ENCODE measurements around the gene KSR1.
"Not testable (repeated sequence)": the region's sequence is repeated elsewhere in the genome, so short reads cannot be mapped to it uniquely, and the experiment has no call there.

Gene KSR1

DNA sequence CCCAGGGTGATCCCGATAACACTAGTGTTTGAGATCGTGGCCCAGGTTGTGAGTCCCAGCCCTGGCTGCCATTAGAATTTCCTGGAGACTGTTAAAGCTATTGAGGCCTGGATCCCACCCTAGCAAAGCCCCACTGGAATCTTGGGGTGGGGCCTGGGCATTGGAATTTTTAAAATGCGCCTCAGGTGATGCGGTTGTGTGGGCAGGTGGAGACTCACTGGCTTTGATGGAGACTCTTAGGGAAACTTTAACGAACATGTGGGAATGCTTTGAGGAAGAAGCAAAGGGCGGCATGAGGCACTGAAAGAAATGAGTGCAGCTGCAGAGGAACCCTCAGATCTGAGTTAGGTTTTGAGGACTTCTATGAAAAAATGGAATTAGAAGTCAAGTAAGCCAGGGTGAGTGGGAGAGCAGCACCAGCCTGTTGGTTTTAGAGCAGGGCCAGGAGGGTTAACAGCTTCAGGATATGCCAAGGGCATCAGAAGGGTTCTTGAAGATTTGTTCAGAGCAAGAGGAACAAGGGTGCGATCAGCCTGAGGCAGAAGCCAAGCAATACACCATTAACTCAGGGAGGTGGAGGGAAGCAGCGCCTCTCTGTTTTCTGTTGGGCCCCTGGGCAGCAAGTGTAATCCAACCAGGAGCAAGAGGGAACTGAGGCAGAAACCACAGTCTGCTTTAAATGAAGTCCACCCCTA is 42.5 kb downstream of the KSR1 start:
- TF ChIP-seq, protein P1, sequence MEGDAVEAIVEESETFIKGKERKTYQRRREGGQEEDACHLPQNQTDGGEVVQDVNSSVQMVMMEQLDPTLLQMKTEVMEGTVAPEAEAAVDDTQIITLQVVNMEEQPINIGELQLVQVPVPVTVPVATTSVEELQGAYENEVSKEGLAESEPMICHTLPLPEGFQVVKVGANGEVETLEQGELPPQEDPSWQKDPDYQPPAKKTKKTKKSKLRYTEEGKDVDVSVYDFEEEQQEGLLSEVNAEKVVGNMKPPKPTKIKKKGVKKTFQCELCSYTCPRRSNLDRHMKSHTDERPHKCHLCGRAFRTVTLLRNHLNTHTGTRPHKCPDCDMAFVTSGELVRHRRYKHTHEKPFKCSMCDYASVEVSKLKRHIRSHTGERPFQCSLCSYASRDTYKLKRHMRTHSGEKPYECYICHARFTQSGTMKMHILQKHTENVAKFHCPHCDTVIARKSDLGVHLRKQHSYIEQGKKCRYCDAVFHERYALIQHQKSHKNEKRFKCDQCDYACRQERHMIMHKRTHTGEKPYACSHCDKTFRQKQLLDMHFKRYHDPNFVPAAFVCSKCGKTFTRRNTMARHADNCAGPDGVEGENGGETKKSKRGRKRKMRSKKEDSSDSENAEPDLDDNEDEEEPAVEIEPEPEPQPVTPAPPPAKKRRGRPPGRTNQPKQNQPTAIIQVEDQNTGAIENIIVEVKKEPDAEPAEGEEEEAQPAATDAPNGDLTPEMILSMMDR (IDR thresholded peaks at IDR 0.05): no peak
- no peaks in the 10 kb centered on the region for H3K9me3 ChIP-seq
- H3K4me1 ChIP-seq (ENCODE audit: control insufficient read depth in 1 of 2, insufficient read depth in 1 of 2, low read depth in 1 of 2, low read length in 1 of 2): peaks cover 10 to 16% of the 10 kb centered on the region in 2 experiments
- no peaks in the 10 kb centered on the region for H3K27me3 ChIP-seq
- H3K27ac ChIP-seq: no peak overlapping the region
- H3K36me3 ChIP-seq: no peaks in the 10 kb centered on the region
- no peak overlapping the region for H3K4me3 ChIP-seq (ENCODE audit: low read depth in 1 of 2, low read length in 1 of 2)

DNA sequence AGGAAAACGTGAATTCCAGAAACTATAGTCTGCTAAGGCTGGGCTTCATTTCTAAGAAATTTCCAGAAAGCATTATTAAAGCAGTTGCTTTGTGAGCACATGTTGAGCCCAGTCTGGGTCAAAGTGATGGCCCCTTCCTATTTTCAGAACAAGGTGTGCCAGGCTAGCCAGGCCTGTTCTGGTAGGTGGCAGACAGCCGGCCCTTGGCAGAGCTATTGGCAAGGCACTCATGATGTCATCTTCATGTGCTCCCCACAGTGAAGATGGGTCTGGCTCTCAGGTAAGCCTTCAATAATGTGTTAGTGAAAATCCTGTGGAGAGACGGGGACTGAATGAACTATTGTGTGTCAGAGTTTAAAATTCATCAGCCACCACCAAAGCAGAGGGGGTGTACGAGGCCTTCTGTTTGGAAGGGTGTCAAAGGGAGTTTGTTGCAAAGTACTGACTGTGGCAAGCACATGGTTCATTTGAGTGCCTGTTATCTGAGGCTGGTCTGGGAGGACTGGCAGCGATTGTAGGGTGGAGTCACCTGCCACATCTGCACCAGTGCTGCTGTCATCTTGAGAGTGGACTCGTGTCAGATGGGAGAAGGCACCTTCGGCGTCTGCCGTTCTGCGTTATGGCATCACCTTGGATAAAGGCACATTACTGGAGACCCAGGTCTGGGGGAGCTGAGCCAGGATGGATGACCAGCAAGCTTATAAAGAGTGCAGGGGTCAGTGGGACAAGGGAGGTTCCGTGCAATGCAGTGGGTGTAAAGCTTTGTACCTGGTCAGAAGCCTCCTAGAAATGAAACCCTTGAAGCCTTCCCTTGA is 43.4 kb downstream of the KSR1 start:
- no peaks in the 10 kb centered on the region for H3K27me3 ChIP-seq
- no peak overlapping the region for H3K27ac ChIP-seq
- no peak overlapping the region for H3K4me3 ChIP-seq (ENCODE audit: low read depth in 1 of 2, low read length in 1 of 2)
- TF ChIP-seq, protein P1 (IDR thresholded peaks at IDR 0.05): no peak
- H3K4me1 ChIP-seq (ENCODE audit: control insufficient read depth in 1 of 2, insufficient read depth in 1 of 2, low read depth in 1 of 2, low read length in 1 of 2): peaks cover 7 to 8% of the 10 kb centered on the region in 2 experiments
- no peaks in the 10 kb centered on the region for H3K36me3 ChIP-seq
- no peaks in the 10 kb centered on the region for H3K9me3 ChIP-seq

DNA sequence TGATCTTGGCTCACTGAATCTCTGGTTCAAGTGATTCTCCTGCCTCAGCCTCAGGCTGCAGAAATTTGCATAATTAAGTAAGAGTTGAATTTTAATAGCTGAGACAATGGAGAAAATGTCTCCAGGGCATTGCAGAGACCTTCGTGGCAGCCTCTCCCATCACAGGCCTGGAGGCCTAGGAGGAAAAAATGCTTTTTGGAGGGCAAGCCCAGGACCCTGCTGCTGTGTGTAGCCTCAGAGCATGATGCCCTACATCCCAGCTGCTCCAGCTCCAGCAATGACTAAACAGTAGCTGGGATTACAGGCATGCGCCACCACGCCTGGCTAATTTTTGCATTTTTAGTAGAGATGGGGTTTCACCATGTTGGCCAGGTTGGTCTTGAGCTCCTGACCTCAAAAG is 45.1 kb downstream of the KSR1 start:
- H3K9me3 ChIP-seq; H3K27ac ChIP-seq; H3K4me1 ChIP-seq (ENCODE audit: control insufficient read depth in 1 of 2, insufficient read depth in 1 of 2, low read depth in 1 of 2, low read length in 1 of 2); H3K4me3 ChIP-seq (ENCODE audit: low read depth in 1 of 2, low read length in 1 of 2); H3K36me3 ChIP-seq; H3K27me3 ChIP-seq: not testable (repeated sequence)

DNA sequence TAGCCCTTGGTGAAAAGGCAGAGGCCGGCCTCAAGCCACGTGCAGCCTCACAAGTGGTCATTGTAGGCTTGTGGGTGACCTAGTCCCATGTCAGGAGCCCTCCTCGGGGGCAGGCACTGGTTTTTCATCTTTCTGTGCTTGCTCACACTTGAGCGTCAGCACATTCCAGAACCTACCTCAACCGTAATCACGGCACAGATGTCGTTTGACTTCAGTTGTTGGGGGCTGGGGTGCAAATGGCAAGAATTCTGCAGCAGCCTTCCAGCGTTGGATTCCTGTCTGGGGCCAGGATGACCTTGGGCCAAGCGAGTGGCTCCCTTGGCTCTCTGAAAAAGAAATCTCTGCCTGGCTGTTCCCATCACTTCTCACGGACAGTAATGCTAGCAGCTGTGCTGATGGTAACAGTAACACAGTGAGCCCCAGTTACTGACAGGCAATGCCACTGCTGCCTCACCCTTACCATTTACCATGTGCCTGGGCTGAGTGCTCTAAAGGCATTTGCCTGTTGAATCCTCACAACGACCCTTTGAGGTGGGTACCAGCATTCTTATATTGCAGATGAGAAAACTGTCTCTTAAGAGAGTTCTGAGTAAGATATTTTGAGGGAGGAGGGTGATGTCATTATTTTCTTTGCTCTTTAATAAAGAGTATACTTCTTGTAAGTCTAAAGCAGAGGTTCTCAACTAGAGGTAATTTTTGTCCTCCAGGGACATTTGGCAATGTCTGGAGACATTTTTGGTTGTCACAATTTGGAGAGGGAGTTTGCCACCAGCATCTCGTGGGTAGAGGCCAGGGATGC is 46.5 kb downstream of the KSR1 start:
- TF ChIP-seq, protein P1 (IDR thresholded peaks at IDR 0.05): no peak

DNA sequence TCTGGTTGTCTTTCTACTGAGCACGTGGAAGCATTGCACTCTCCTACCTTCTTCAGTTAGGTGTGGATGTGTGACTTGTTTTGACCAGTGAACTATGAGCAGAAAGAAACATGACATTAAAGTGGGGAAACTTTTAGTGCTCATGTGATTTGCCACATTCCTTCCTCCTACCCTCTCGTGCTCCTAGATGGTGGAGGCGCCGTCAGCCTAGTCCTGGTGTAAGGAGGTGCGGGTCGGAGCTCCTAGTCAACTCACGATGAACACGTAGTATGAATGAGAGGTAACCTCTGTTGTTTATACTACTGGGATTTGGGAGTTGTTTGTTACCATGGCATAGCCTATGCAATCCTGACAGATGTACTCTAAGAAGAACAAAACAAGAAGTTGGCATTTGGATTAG is 47.4 kb downstream of the KSR1 start:
- Histone ChIP-seq H3K4me3 (ENCODE audit: low read depth in 1 of 2, low read length in 1 of 2) (no peak overlapping the region), H3K9me3 (no peaks in the 10 kb centered on the region), H3K27me3 (no peaks in the 10 kb centered on the region), H3K36me3 (no peaks in the 10 kb centered on the region), H3K4me1 (ENCODE audit: control insufficient read depth in 1 of 2, insufficient read depth in 1 of 2, low read depth in 1 of 2, low read length in 1 of 2) (no peaks in the 10 kb centered on the region), H3K27ac (no peak overlapping the region)
- TF ChIP-seq, protein P1 (IDR thresholded peaks at IDR 0.05): no peak

More for the DNA sequence above, 46.5 kb downstream of the KSR1 start:
- Histone ChIP-seq H3K27ac (no peak overlapping the region), H3K4me1 (ENCODE audit: control insufficient read depth in 1 of 2, insufficient read depth in 1 of 2, low read depth in 1 of 2, low read length in 1 of 2) (no peaks in the 10 kb centered on the region), H3K4me3 (ENCODE audit: low read depth in 1 of 2, low read length in 1 of 2) (no peak overlapping the region), H3K9me3 (no peaks in the 10 kb centered on the region), H3K27me3 (no peaks in the 10 kb centered on the region), H3K36me3 (no peaks in the 10 kb centered on the region)
